Effector memory CD4-positive, alpha-beta T cell (primary cell): ENCODE measurements around the gene PARN.

Experiments used
- DNase-seq, 3 donors: peaks; one replicate each; pipeline ENCODE4 v3.0.0-alpha.2; 2020
- H3K27ac ChIP-seq: 2 replicates; pipeline ENCODE4 v1.7.0; 2013; ENCODE audit warnings: mild to moderate bottlenecking, low read length, moderate library complexity; ENCODE audit not compliant: insufficient read depth, poor library complexity, severe bottlenecking
- H3K27me3 ChIP-seq: replicated peaks from 2 replicates; pipeline ENCODE4 v1.7.0; 2013; ENCODE audit warnings: mild to moderate bottlenecking, low read length; ENCODE audit not compliant: insufficient read depth, control insufficient read depth, poor library complexity, severe bottlenecking
- H3K36me3 ChIP-seq: 2 replicates; pipeline ENCODE4 v1.7.0; 2013; ENCODE audit warnings: mild to moderate bottlenecking, low read length, moderate library complexity; ENCODE audit not compliant: control insufficient read depth, insufficient read depth
- H3K4me1 ChIP-seq: 2 replicates; pipeline ENCODE4 v1.7.0; 2013; ENCODE audit warnings: low read length, mild to moderate bottlenecking; ENCODE audit not compliant: control insufficient read depth, insufficient read depth, poor library complexity, severe bottlenecking
- H3K4me3 ChIP-seq: 2 replicates; pipeline ENCODE4 v1.7.0; 2013; ENCODE audit warnings: low read length, low read depth, mild to moderate bottlenecking; ENCODE audit not compliant: insufficient read depth, poor library complexity, severe bottlenecking
- H3K9me3 ChIP-seq: 2 replicates; pipeline ENCODE4 v1.7.0; 2013; ENCODE audit warnings: mild to moderate bottlenecking, low read length, moderate library complexity; ENCODE audit not compliant: control insufficient read depth

The PARN gene

DNA sequence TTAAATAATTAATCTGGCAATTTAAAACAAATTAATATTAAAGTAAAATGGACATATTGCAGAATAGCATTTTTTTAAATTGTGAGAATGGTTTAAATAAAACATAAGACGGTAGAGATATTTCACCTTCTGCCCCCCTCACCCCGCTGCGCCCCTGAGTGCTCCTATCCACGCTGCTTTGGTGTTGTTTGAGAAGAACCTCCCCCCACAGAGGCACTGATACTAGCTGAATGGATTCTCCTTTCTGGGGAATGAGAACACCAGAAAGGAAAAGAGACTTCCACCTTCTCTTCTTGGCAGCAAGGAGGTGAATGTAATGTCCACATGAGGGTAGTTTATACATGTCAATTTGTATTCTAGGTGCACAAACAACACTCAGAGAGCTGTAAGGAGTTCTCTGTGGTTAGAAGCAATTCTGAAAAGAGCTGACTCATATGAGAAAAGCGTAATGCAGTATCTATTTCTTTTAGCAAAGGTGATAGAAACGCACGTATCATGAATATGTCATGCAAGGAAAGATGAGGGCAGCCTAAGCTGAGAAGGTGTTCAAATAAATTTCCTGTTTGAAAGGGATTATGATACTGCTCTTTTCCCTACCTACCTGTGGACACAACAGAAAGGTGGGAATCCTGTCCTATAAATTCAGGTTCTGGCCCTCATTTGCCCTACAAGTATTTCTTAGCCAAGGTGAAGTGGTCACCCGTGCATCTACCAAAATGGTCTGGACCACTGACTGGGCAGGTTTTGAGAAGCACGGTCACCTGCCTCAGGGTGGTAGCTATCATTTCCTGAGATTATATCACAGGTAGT, 126.9 kb downstream of the PARN start:
- Histone ChIP-seq H3K27me3 (no peaks in the 10 kb centered on the region), H3K4me1 (no peaks in the 10 kb centered on the region), H3K9me3 (no peaks in the 10 kb centered on the region), H3K36me3 (no peaks in the 10 kb centered on the region), H3K4me3 (no peak overlapping the region), H3K27ac (no peak overlapping the region)
- DNase-seq, result no peak

DNA sequence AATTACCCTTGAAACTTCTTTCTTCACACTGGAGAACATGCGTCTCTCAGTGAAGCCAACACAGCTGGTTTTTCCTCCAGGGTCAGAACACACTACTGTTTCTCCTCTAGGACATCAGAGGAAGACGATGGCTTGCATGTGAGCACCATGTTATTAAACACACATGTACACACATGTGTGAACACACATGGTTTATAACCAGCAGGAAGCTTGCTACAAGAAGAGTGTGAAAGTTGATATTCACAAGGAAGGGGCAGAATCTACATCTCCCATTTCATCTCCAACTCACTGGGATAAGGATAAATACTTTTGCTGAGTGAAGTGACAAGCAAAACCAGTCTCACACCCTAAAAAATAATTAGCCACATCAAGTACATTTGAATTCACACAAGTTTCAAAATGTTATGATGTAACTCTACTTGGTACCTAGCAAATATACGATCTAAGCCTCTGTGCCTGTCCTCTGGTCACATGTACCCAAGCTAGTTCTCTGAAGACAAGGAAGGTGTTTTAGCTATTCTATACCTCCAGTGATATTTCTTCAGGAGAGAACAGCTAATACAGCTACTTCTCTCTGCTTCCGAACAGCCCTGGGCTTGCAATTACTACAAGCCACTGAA, 127.7 kb downstream of the PARN start:
- no peaks in the 10 kb centered on the region for H3K27me3 ChIP-seq
- H3K27ac ChIP-seq, result no peak overlapping the region
- no peaks in the 10 kb centered on the region for H3K4me1 ChIP-seq
- H3K9me3 ChIP-seq, result no peaks in the 10 kb centered on the region
- no peaks in the 10 kb centered on the region for H3K36me3 ChIP-seq
- no peak for DNase-seq
- no peak overlapping the region for H3K4me3 ChIP-seq

DNA sequence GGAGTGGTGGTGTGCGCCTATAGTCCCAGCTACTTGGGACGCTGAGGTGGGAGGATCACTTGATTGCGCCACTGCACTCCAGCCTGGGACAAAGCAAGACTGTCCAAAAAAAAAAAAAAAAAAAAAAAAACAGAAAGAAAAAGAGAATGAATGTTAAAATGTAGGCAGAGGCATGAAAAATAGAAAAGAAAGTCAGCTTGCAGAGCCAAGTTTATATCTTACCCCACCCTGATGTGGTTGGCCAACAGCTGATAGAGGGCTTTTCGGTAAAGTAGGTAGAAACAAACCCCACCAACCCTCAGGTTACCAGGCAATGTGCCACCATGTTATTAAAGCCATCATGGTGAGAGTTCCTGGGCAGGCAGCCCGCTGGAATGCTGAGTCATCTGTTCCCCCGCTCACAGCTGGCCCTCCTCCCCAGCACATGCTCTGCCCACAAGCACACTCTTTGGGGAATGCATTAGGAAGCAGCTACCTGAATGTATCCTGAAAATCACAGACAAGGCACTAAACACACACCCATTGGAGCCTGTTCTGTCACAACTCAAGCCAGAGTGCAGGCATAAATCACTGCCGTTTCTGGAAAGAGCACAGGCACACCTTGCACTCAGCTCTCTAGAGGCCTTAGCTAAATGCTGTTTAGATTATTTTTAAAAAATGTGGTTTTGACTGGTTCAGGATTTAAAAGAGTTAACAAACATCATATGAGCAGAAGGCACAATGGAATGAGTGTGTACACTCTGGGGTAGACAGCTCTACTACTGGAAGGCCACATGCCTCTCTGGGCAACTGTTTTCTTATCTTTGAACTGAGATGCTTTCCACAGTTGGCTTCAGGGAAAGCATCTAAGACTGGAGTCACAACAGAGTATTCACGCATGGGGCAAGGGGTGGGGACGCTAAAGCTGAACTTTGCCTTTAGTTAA, 128.5 kb downstream of the PARN start:
- H3K36me3 ChIP-seq, result no peaks in the 10 kb centered on the region
- no peaks in the 10 kb centered on the region for H3K27me3 ChIP-seq
- no peaks in the 10 kb centered on the region for H3K4me1 ChIP-seq
- no peaks in the 10 kb centered on the region for H3K9me3 ChIP-seq
- no peak overlapping the region for H3K4me3 ChIP-seq
- no peak for DNase-seq
- H3K27ac ChIP-seq, result no peak overlapping the region

DNA sequence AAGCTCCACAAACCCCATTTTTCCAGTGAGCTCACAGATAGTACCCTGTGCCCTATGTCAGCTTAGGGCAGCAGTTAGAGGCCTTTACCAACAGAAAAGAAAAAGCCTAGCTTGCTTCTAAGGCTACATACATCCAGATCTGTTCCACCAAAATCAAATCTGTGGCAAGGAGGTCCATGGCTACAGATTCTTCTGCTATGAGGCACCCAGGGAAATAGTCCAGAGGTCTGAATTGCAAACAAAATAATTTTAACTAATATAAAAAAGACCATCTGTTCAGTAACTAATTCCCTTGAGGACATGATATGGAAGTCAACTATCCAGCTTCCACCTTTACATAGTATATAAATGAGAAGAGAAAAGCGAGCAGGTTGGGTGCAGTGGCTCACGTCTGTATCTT, 129.3 kb downstream of the PARN start:
- H3K4me1 ChIP-seq, result no peaks in the 10 kb centered on the region
- no peak overlapping the region for H3K27ac ChIP-seq
- DNase-seq, result no peak
- H3K36me3 ChIP-seq, result no peaks in the 10 kb centered on the region
- no peaks in the 10 kb centered on the region for H3K27me3 ChIP-seq
- no peak overlapping the region for H3K4me3 ChIP-seq
- no peaks in the 10 kb centered on the region for H3K9me3 ChIP-seq

DNA sequence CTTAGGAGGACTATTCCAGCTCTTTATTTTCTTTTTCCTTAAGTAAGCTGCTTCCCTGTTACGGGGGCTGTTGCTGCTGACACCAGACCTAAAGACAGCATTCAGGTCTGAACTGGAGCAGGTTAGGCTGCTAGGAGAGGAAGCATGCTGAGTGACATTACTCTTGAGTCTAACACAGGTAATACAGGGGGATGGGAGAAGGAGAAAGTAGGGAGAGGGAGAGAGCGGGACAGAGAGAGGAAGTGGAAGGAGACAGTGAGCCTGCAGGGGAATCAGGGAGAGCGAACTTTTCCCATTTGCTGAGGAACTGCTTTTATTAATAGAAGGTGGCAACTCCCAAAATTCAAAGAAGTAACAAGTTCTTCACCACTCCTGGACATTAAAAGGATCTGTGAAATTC, 130.9 kb downstream of the PARN start:
- Histone ChIP-seq H3K36me3 (no peaks in the 10 kb centered on the region), H3K4me1 (no peaks in the 10 kb centered on the region), H3K9me3 (no peaks in the 10 kb centered on the region), H3K27ac (no peak overlapping the region), H3K4me3 (no peak overlapping the region), H3K27me3 (no peaks in the 10 kb centered on the region)
- no peak for DNase-seq

DNA sequence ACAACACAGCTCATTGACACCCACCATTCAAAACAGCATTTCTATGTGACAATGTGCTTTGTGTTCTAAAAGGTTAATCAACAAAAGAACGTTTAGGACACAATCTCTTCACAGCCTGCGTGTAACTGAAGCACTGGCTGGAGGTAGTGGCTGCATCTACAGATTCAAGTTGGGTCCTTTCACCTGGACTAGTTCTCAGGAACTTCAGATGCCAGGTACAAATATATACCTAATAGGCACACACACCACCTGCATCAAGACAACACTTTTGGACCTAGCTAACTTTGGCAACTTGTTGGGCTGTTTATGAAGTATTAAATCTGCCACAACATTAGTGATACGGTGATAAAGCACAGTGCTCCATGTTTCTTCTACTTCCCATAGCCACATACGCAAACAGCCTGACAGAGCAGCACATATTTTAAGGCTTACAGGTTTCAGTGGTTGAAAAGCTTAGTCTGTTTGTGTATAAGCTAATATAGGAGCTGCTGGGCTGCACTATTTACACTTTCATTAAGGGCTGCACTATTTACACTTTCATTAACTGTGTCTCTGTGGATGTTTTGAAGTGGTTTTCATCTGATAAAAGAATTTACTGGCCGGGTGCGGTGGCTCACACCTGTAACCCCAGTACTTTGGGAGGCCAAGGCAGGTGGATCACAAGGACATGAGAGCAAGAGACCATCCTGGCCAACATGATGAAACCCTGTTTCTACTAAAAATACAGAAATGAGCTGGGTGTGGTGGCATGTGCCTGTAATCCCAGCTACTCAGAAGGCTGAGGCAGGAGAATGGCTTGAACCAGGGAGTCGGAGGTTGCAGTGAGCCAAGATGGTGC, 132.6 kb downstream of the PARN start:
- no peaks in the 10 kb centered on the region for H3K27me3 ChIP-seq
- DNase-seq, result no peak
- no peaks in the 10 kb centered on the region for H3K36me3 ChIP-seq
- H3K4me3 ChIP-seq, result no peak overlapping the region
- H3K4me1 ChIP-seq, result no peaks in the 10 kb centered on the region
- H3K27ac ChIP-seq, result no peak overlapping the region
- no peaks in the 10 kb centered on the region for H3K9me3 ChIP-seq

DNA sequence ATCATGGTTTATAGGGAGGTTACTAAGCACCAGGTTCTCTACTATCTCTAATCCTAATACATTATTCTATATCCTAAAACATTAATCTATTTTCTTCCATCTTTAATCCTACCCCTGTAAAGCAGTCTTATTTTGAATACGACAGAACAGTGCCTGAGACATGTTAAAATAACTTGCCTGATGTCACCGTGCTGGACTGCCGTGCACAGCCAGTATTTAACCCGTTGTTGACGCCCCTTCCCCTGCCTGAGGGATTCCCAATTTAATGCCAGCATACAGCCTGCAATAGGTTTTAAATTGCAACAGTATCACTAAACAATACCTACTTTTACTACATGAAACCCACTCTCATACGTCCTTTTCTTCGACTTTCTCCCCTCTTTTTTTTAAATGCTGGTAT, 133.3 kb downstream of the PARN start:
- H3K36me3 ChIP-seq, result no peaks in the 10 kb centered on the region
- no peak overlapping the region for H3K27ac ChIP-seq

DNA sequence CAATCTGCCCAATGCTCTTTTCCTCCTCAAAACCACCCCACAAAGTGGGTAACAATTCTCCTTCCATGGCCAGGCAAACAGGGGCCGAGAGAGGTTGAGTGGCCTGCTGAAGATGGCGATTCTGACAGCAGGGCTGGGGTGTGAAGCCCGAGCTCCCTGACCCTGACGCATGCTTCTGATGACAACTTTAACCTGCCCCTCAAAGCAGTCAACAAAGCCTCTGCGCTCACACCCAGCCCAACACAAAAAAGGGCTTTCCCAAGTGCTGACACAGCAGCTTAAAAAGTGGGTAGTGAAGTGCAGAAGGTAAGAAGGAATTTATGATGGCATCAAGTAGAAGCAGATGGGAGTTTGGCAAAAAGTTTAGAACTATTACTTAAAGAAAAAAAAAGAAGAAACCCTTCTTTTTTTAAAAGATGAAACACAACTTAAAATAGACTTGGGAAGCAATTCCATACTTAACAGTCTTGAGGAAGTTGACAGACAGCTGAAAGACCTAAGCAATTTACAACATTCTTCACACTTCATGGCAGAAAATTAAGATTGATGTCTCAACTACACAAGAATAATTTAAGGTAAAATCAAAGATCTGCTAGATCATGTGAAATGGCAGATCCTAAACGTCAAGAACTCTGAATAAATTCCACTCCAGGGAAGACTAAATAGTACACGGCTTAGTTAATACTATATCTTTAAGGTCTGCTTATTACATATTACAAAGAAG, 133.9 kb downstream of the PARN start:
- H3K4me3 ChIP-seq, result no peak overlapping the region
- H3K36me3 ChIP-seq, result no peaks in the 10 kb centered on the region
- H3K27me3 ChIP-seq, result no peaks in the 10 kb centered on the region
- DNase-seq, result no peak
- H3K27ac ChIP-seq, result no peak overlapping the region
- no peaks in the 10 kb centered on the region for H3K4me1 ChIP-seq
- no peaks in the 10 kb centered on the region for H3K9me3 ChIP-seq

More for the DNA sequence above, 133.3 kb downstream of the PARN start:
- H3K9me3 ChIP-seq, result no peaks in the 10 kb centered on the region
- no peak overlapping the region for H3K4me3 ChIP-seq
- H3K4me1 ChIP-seq, result no peaks in the 10 kb centered on the region
- no peak for DNase-seq
- no peaks in the 10 kb centered on the region for H3K27me3 ChIP-seq
